Lower leg skin (tissue), 3 donors: ENCODE measurements around the gene RAD51B.

Experiments used
- POLR2A ChIP-seq, 2 donors: fragments of 450-650 bp; IDR thresholded peaks; one replicate each; pipeline ENCODE4 v1.6.1; 2016 to 2017; ENCODE audit warnings: antibody characterized with exemption in 2 of 2, mild to moderate bottlenecking in 1 of 2, moderate library complexity in 1 of 2
- TF ChIP-seq, protein P1 (sequence below), 3 donors: fragments of 450-650 bp; IDR thresholded peaks; one replicate each; pipeline ENCODE4 v1.5.1; 2016; ENCODE audit warnings: antibody characterized with exemption in 3 of 3, mild to moderate bottlenecking in 3 of 3, moderate library complexity in 2 of 3

DNA sequence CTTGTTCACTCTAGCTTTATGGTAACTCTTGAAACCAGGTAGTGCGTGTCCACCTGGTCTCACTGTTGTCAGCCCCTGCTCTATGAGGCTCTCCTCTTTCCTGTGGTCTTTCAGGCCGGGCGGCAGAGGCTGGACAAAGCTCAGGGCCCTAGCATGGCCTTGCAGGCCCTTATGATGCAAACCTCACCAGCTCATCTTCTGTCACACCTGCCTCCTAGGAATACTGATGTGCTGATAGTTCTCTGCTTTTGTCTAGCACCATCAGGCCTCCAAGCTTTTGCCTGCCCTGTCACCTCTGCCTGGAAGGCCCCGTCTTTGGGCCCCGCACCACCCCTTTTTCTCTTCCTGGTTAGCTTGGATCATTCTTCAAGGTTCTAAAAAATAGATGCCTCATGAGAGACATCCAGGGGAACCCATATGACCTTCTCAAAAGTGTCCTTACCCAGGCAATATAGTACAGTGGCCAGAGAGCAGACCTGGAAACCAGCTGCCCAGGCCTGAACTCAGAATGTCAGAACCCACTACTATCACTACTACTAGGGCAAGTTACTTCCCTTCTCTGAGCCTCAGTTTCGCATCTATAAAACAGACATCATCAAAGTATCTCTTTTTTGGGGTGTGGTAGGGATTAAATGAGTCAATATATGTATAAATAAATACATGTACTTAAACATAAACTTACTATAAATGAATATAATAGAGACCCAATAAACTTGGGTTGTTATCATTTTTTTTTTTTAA is 881.6 kb downstream of the RAD51B start:
- TF ChIP-seq, protein P1, sequence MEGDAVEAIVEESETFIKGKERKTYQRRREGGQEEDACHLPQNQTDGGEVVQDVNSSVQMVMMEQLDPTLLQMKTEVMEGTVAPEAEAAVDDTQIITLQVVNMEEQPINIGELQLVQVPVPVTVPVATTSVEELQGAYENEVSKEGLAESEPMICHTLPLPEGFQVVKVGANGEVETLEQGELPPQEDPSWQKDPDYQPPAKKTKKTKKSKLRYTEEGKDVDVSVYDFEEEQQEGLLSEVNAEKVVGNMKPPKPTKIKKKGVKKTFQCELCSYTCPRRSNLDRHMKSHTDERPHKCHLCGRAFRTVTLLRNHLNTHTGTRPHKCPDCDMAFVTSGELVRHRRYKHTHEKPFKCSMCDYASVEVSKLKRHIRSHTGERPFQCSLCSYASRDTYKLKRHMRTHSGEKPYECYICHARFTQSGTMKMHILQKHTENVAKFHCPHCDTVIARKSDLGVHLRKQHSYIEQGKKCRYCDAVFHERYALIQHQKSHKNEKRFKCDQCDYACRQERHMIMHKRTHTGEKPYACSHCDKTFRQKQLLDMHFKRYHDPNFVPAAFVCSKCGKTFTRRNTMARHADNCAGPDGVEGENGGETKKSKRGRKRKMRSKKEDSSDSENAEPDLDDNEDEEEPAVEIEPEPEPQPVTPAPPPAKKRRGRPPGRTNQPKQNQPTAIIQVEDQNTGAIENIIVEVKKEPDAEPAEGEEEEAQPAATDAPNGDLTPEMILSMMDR (IDR thresholded peaks at IDR 0.05): no peak
- no peak for TF ChIP-seq POLR2A (IDR thresholded peaks at IDR 0.05)
